MM.1S (cell line): ENCODE results near the gene ZNF891.

Experiments
- EZH2 ChIP-seq: fragments of 300-600 bp; sonication (generic); optimal IDR thresholded peaks from 2 replicates; pipeline ENCODE3; 2017; ENCODE audit warnings: low read depth, mild to moderate bottlenecking, antibody characterized with exemption, low read length, mixed read lengths
- EZH2phosphoT487 ChIP-seq: fragments of 300-600 bp; sonication (generic); IDR thresholded peaks from 2 replicates; pipeline ENCODE4 v1.6.1; 2018; ENCODE audit warnings: antibody characterized with exemption, low read length
- TF ChIP-seq, protein P1 (sequence below): fragments of 300-600 bp; sonication (generic); IDR thresholded peaks from 2 replicates; pipeline ENCODE4 v1.5.1; 2016; ENCODE audit warnings: antibody characterized with exemption, low read length, mixed read lengths

DNA sequence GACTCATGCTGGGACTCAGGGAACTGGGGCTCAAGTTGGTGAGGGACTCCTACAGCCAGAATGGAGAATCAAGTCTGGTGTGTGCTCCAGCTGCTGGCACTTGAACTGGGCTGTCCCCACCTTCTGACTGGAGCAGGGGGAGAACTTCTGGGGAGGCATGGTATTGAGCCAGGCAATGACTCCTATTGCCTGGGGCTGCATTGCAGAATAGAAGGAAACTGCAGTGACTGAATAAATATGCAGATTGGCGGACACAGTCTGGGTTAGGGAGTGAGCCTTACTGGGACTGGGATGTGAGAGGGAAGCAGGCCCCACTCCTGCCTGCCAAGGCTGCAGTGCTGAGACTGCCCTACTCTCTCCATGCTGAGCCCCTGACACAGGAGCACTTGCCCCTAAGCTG is 42.4 kb upstream of the ZNF891 start:
- TF ChIP-seq, protein P1, sequence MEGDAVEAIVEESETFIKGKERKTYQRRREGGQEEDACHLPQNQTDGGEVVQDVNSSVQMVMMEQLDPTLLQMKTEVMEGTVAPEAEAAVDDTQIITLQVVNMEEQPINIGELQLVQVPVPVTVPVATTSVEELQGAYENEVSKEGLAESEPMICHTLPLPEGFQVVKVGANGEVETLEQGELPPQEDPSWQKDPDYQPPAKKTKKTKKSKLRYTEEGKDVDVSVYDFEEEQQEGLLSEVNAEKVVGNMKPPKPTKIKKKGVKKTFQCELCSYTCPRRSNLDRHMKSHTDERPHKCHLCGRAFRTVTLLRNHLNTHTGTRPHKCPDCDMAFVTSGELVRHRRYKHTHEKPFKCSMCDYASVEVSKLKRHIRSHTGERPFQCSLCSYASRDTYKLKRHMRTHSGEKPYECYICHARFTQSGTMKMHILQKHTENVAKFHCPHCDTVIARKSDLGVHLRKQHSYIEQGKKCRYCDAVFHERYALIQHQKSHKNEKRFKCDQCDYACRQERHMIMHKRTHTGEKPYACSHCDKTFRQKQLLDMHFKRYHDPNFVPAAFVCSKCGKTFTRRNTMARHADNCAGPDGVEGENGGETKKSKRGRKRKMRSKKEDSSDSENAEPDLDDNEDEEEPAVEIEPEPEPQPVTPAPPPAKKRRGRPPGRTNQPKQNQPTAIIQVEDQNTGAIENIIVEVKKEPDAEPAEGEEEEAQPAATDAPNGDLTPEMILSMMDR, result no peak
- TF ChIP-seq EZH2, result no peak
- no peak for TF ChIP-seq EZH2phosphoT487
